PC-9 (cell line): ENCODE results near the gene FLNB. TPM values are rescaled to one million over a fixed set of nuclear protein-coding genes. Genes with fewer than 3 reads are reported as not detected.

Experiments used
- BruUV-seq: library from RNA; stranded (reverse); fragments of 400-500 nt; replicated peaks from 2 replicates; lab custom pipeline; 2021; lab: Mats Ljungman, UMichigan
- CTCF ChIA-PET: fragments of 300-600 bp; sonication (Branson Sonifier 250); formaldehyde crosslinking; loops from one replicate; lab custom pipeline; 2022; ENCODE audit warnings: antibody characterized with exemption; lab: Charles Lee
- POLR2A ChIA-PET: fragments of 300-600 bp; sonication (Branson Sonifier 250); formaldehyde crosslinking; loops from one replicate; lab custom pipeline; 2022; ENCODE audit warnings: antibody characterized with exemption; ENCODE audit not compliant: unreplicated experiment; lab: Charles Lee
- DNase-seq, 2 experiments: peaks; one replicate each; pipeline versions ENCODE4 v3.0.0 to v3.0.0-alpha.2; 2015 to 2022; ENCODE audit warnings: mixed read lengths in 1 of 2
- H2AFZ ChIP-seq: fragments of 200-600 bp; sonication (generic); 2 replicates; pipeline ENCODE4 v1.8.1; 2017; ENCODE audit warnings: antibody characterized with exemption
- H3F3A ChIP-seq: fragments of 200-600 bp; sonication (generic); 2 replicates; pipeline ENCODE4 v1.8.1; 2017; ENCODE audit warnings: antibody characterized with exemption, mild to moderate bottlenecking, low read depth; ENCODE audit not compliant: insufficient read depth
- H3K27ac ChIP-seq: fragments of 200-600 bp; sonication (generic); 2 replicates; pipeline ENCODE4 v1.6.1; 2016; ENCODE audit warnings: mixed run types
- H3K27me3 ChIP-seq: fragments of 200-600 bp; sonication (generic); 2 replicates; pipeline ENCODE4 v1.6.1; 2016; ENCODE audit warnings: low read depth, mixed run types; ENCODE audit not compliant: insufficient read depth
- H3K36me3 ChIP-seq: fragments of 200-600 bp; sonication (generic); 2 replicates; pipeline ENCODE4 v1.6.1; 2016; ENCODE audit warnings: low read depth, mixed run types
- H3K4me1 ChIP-seq: fragments of 200-600 bp; sonication (generic); replicated peaks from 2 replicates; pipeline ENCODE4 v1.6.1; 2016; ENCODE audit warnings: mixed run types; ENCODE audit not compliant: insufficient read depth
- H3K4me2 ChIP-seq: fragments of 200-600 bp; sonication (generic); 2 replicates; pipeline ENCODE4 v1.6.1; 2017; ENCODE audit warnings: mixed run types
- H3K4me3 ChIP-seq: fragments of 200-600 bp; sonication (generic); 2 replicates; pipeline ENCODE4 v1.6.1; 2016; ENCODE audit warnings: mixed run types
- H3K79me2 ChIP-seq: fragments of 200-600 bp; sonication (generic); 2 replicates; pipeline ENCODE4 v1.6.1; 2017; ENCODE audit warnings: low read depth, mixed run types
- H3K9me2 ChIP-seq: fragments of 200-600 bp; sonication (generic); 2 replicates; pipeline ENCODE4 v1.8.1; 2017; ENCODE audit warnings: mild to moderate bottlenecking; ENCODE audit not compliant: insufficient read depth
- H3K9me3 ChIP-seq: fragments of 200-600 bp; sonication (generic); 2 replicates; pipeline ENCODE4 v1.8.1; 2016; ENCODE audit warnings: low read depth; ENCODE audit not compliant: insufficient read depth
- H4K20me1 ChIP-seq: fragments of 200-600 bp; sonication (generic); 2 replicates; pipeline ENCODE4 v1.8.1; 2017; ENCODE audit not compliant: insufficient read depth
- EZH2 ChIP-seq: fragments of 200-600 bp; sonication (generic); IDR thresholded peaks from 2 replicates; pipeline ENCODE4 v1.8.0; 2017; ENCODE audit warnings: antibody characterized with exemption, low read depth
- intact Hi-C: fragments of 100-400 bp; cut with micrococcal nuclease; formaldehyde crosslinking; loops from one replicate; pipeline ENCODE4 v1.10.0; 2022; ENCODE audit not compliant: unreplicated experiment
- total RNA-seq: library from RNA; stranded (reverse); gene quantifications from 2 replicates; pipeline ENCODE4 v1.2.3, GENCODE V29; 2021
- TF ChIP-seq, protein P1 (sequence below): fragments of 200-600 bp; sonication (generic); conservative IDR thresholded peaks from 2 replicates; pipeline ENCODE4 v1.6.1; 2017; ENCODE audit warnings: mixed run types, antibody characterized with exemption, mild to moderate bottlenecking, moderate library complexity

Gene FLNB
- total RNA-seq, 1 experiment from 2014 or later: 349 TPM

- CTCF ChIA-PET: interaction anchor here (0.6 kb wide), 1 partner anchor 11 kb away, joined by 8 read pairs; no protein-coding TSS in a partner anchor
- intact Hi-C loops: no loop called here
- H3K4me1 ChIP-seq: peaks cover 8% of the 10 kb centered on the region
- H3K27me3 ChIP-seq: no peaks in the 10 kb centered on the region
- H3K4me2 ChIP-seq: no peak overlapping the region
- no peaks in the 10 kb centered on the region for H3K9me2 ChIP-seq
- POLR2A ChIA-PET: no interaction called here
- DNase-seq: no peak
- no peak overlapping the region for H3K4me3 ChIP-seq
- no peaks in the 10 kb centered on the region for H3K36me3 ChIP-seq
- no peak overlapping the region for H2AFZ ChIP-seq
- H3K9me3 ChIP-seq: no peaks in the 10 kb centered on the region
- peaks cover 53% of the 10 kb centered on the region for H4K20me1 ChIP-seq
- BruUV-seq: no TSS peak
- H3K79me2 ChIP-seq: peaks cover 97% of the 10 kb centered on the region
- no peak for TF ChIP-seq EZH2
- TF ChIP-seq, protein P1, sequence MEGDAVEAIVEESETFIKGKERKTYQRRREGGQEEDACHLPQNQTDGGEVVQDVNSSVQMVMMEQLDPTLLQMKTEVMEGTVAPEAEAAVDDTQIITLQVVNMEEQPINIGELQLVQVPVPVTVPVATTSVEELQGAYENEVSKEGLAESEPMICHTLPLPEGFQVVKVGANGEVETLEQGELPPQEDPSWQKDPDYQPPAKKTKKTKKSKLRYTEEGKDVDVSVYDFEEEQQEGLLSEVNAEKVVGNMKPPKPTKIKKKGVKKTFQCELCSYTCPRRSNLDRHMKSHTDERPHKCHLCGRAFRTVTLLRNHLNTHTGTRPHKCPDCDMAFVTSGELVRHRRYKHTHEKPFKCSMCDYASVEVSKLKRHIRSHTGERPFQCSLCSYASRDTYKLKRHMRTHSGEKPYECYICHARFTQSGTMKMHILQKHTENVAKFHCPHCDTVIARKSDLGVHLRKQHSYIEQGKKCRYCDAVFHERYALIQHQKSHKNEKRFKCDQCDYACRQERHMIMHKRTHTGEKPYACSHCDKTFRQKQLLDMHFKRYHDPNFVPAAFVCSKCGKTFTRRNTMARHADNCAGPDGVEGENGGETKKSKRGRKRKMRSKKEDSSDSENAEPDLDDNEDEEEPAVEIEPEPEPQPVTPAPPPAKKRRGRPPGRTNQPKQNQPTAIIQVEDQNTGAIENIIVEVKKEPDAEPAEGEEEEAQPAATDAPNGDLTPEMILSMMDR: no peak
- H3K27ac ChIP-seq: no peak overlapping the region
- peaks cover 25% of the 10 kb centered on the region; the same call in 1 of the 2 replicates for H3F3A ChIP-seq
Observed at GRCh38 chr3:58064923-58065638, 56.9 kb downstream of the FLNB start.

DNA sequence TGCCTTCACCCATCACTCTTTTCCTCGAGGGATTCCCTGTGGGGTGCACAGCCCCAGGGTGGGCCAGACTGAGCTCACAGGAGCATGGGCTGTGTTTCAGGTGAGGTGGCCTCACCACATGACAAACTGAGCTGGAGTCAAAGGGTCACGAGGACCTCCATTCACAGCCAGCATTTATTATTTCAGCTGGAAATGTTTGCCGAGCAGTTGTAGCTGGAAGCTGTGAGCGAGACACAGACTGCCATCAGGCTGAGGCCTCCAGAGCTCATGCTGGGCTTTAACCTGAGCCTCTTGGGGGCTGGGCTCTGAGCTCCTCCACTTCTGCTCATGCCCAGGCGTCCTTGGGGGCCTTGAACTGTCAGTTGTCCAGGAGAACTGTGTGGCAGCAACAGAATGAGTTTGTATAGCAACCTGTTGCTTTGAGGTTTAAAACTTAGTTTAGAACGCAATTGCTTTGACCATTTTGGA, 57.5 kb downstream of the FLNB start:
- Histone ChIP-seq H3K79me2 (peaks cover 98% of the 10 kb centered on the region), H3K9me2 (no peaks in the 10 kb centered on the region), H3K4me2 (no peak overlapping the region), H3K27ac (no peak overlapping the region), H3K4me3 (no peak overlapping the region), H2AFZ (no peak overlapping the region), H3K27me3 (no peaks in the 10 kb centered on the region), H3F3A (peaks cover 21% of the 10 kb centered on the region; the same call in 1 of the 2 replicates), H4K20me1 (peaks cover 57% of the 10 kb centered on the region), H3K9me3 (no peaks in the 10 kb centered on the region), H3K36me3 (no peaks in the 10 kb centered on the region), H3K4me1 (peaks cover 7% of the 10 kb centered on the region)
- TF ChIP-seq EZH2: no peak
- TF ChIP-seq, protein P1: no peak
- POLR2A ChIA-PET: no interaction called here
- BruUV-seq: no TSS peak
- CTCF ChIA-PET: no interaction called here
- intact Hi-C loops: no loop called here
- DNase-seq: no peak

GRCh38 chr3:58066842-58067241, 58.6 kb downstream of the FLNB start:
- Histone ChIP-seq H3K4me3 (no peak overlapping the region), H3F3A (peaks cover 17% of the 10 kb centered on the region; the same call in 1 of the 2 replicates), H3K27me3 (no peaks in the 10 kb centered on the region), H3K4me2 (no peak overlapping the region), H3K9me2 (no peaks in the 10 kb centered on the region), H3K27ac (no peak overlapping the region), H3K9me3 (no peaks in the 10 kb centered on the region), H3K79me2 (peaks cover 98% of the 10 kb centered on the region), H2AFZ (no peak overlapping the region), H4K20me1 (peaks cover 55% of the 10 kb centered on the region), H3K4me1 (no peaks in the 10 kb centered on the region; the same call in 1 of the 2 replicates), H3K36me3 (no peaks in the 10 kb centered on the region)
- TF ChIP-seq, protein P1: no peak
- TF ChIP-seq EZH2: no peak
- CTCF ChIA-PET: no interaction called here
- POLR2A ChIA-PET: interaction anchor here (0.7 kb wide), 1 partner anchor 27 kb away, joined by 9 read pairs; no protein-coding TSS in a partner anchor
- DNase-seq: no peak
- BruUV-seq: no TSS peak
- intact Hi-C loops: no loop called here
